GM21825 (cell line): ENCODE results near the gene CDKN1B.
A peak's percentile ranks its signal among the peaks of the same experiment; 100 is the strongest.
"Not testable (repeated sequence)": the region's sequence is repeated elsewhere in the genome, so short reads cannot be mapped to it uniquely, and the experiment has no call there.

Experiments
- ATAC-seq: cut with Tn5 transposase; IDR thresholded peaks from one replicate; pipeline ENCODE4 v1.9.1; 2021; ENCODE audit warnings: mild to moderate bottlenecking, moderate library complexity; ENCODE audit not compliant: unreplicated experiment

Gene CDKN1B

GRCh38 chr12:12723149-12723680 lies 6.0 kb downstream of the CDKN1B start:
- ATAC-seq: no peak

DNA sequence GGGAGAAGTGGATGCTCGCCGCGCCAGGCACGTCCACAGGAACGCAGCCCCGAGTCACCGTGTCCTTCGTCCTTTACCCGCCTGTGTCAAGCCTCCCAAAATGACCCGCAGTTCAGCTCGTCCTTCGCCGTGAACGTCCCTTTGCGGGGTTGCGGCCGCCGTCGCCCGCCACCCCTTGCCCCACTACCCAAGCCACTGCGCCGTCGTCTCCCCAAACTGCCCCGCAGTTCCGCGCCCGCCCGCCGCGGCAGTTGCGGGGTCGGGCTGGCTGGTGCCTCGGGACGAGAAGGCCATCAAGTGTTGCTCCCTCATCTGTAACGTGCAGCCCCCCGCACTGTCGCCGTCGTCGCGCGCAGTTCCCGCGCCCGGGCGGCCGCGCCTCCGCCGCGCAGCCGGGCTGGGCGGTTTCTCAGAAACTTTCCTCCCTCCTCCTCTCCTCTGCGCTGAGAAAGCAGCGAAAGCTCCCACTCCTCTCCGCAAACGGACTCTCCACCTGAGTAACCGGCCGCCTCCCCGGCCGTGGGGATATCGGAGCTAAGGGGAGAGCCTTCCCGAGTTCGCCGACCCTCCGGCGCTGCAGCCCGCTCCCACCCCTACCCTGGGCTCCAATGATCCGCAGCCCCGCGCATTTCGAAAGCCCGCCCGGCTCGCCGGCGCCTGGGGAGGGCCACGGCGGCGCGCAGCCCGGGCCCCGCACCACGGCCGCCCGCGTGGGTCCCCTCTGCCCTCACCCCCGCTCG lies 6.7 kb downstream of the CDKN1B start:
- no peak for ATAC-seq

GRCh38 chr12:12724421-12725085 lies 7.4 kb downstream of the CDKN1B start:
- peak; percentile 15 for ATAC-seq

- ATAC-seq: peak; percentile 54
Measured at GRCh38 chr12:12725086-12725955, 8.2 kb downstream of the CDKN1B start.

DNA sequence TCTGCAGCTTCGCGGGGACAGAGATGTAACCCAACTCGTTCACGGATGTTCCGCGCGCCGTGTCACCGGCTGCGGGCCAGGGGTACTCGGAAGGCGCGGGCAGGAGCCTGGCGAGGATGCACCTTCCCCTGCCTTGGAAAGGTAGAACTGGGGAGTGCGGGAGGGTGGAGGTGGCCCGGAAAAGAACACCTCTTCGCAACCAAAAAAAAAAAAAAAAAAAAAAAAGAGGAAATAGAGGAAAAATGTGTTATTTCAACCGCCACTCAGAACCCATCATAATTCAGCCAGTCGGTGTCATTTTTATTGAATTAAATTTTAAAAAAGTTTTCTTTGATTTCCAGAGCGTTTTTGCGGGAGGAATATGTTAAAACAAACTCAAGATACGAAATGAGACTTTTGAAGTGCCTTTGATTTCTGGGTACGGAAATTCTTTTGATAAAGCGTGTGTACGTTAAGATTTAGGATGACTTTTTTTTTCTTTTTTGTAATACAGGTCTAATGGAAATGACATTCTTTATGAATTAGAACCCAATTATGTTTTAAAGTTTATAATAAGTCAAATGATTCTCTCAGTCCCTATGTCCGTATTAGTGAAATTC lies 8.9 kb downstream of the CDKN1B start:
- no peak for ATAC-seq

- no peak for ATAC-seq
Measured at GRCh38 chr12:12726555-12727093, 9.5 kb downstream of the CDKN1B start.

DNA sequence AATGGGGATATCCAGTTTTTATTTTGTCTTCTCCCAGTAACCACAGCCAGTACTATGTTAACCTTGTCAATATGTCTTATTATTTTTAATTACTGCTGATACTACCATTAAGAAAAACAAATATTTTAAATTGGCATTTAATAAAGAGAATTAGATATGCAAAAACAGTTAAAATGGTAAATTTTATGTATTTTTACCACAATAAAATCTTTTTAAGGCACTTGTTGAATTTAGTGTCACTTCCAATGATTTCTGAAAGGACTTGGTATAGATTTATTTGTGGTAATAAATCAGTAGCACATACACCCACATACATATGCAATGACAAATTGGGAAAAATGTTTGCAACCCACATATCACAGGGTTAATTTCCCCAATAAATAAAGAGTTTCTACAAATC lies 14.0 kb downstream of the CDKN1B start:
- ATAC-seq: no peak

GRCh38 chr12:12731785-12732184 lies 14.6 kb downstream of the CDKN1B start:
- no peak for ATAC-seq

DNA sequence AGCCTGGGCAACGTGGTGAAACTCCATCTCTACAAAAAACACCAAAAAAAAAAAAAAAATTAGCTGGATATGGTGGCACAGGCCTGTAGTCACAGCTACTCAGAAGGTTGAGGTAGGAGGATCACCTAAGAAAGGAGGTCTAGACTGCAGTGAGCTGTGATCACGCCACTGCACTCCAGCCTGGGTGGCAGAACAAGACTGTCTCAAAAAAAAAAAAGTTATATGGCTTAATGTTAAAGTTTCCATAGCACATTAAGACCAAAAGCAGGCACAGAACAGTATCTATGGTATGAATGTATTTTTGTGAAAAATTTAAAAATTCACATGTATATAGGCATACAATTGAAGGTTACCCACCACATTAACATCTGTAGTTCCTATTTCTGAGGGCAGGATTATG lies 15.9 kb downstream of the CDKN1B start:
- ATAC-seq: no peak

GRCh38 chr12:12734054-12734453 lies 16.9 kb downstream of the CDKN1B start:
- no peak for ATAC-seq

- no peak for ATAC-seq
Measured at GRCh38 chr12:12734561-12735071, 17.4 kb downstream of the CDKN1B start.

DNA sequence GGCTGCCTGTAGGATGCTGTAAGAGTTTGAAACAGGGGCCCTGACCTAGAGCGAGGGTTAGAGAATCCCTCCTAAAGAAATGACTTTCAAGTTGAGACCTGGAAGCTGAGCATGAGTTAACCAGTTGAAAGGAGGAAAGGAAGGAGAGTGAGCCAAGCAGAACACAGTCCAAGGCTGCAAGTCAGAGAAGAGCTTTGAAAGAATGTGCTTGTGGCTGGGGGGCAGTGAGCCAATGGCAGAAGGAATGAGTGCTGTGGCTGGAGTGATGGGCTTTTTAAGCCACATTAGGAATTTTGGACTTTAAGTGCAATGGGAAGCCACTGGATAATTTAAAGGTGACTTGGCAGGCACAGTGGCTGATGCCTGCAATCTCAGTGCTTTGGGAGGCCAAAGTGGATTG lies 18.1 kb downstream of the CDKN1B start:
- no peak for ATAC-seq

DNA sequence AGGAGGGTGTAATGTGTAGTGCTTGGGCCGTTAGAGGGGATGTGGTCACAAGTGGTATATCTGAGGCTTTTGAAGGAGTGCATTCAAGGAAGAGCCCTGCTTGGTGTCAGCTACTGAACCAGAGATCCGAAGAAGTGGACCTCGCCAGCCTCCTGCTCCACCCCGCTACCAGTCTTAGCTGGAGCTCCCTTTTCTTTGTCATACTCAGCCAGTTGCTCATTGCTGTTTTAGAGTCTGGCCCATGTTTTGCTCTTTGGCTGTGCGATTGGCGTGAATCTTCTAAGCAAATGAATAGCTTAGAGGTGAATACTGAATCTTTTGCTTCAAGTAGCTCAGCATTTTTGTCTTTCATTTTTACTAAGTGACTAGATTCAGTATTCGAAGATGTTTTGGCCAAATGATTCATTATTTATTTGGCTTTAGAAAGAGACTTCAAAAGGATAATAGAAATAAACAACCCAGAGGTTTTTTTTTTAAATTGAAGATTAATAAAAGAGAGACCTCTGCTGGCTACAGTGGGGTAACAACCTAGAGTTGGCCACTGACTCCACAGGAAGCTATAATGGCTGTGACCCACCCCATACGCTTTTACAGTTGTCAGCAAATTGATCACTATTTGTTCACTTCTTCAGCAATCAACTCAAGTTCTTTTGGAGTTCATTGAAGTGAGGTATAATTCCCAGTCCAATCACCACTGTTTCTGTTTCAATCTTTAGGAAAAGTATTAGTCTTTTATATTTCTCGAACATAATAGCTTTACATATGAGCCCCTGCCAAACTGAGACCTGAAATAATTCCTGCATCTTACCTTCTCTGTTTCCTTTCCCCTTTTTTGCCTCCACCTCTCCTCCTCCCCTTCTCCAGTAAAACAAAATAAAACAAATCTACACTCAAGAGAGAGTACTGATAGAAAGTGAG lies 19.9 kb downstream of the CDKN1B start:
- ATAC-seq: peak; percentile 65

DNA sequence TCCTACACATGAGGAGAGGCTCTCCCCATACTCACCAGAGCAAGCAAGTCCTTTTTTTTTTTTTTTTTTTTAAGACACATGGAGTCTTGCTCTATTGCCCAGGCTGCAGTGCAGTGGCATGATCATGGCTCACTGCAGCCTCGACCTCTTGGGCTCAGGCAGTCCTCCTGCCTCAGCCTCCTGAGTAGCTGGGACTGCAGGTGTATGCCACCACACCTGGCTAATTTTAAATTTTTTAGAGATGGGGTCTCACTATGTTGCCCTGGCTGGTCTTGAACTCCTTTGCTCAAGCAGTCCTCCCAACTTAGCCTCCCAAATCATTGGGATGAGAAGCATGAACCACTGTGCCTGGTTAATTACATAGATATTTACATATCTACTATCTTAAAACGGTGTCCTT lies 21.0 kb downstream of the CDKN1B start:
- ATAC-seq: not testable (repeated sequence)

- ATAC-seq: no peak
Measured at GRCh38 chr12:12741660-12742059, 24.5 kb downstream of the CDKN1B start.

GRCh38 chr12:12744546-12745305 lies 27.6 kb downstream of the CDKN1B start:
- no peak for ATAC-seq

DNA sequence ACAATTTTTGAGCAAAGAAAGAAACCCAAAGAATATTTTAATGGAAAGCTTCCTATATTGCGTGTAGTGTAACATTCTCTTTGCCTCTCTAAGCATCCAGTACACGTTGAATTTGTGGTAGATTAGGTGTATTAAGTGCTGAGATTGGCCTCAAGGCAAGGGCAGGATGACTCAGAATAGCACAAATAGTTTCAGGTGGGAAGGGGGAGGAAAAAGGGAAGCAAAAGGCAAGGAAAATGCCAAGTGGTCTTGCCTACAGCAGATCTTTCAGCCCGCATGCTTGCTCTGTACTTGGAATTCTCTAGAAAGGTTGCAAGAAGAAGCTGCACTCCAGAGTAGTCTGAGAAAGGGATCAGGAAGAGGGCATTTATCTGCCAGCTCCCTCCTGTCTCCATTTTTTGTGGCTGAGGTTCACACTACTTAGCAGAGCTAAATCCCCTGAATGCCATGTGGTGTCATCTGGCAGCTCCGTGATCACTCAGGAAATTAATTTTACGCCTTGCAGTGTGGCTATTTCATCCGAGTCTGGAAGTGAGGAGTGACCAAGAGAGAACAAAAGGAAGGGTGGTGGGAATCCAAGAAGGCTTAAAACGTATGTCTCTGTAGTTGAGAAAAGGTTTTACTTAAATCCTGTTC lies 28.5 kb downstream of the CDKN1B start:
- no peak for ATAC-seq

- no peak for ATAC-seq
Measured at GRCh38 chr12:12747278-12747677, 30.1 kb downstream of the CDKN1B start.
